GM21447 (cell line): Measurements from ENCODE around the gene CYP4F2.
"Not testable (repeated sequence)": the region's sequence is repeated elsewhere in the genome, so short reads cannot be mapped to it uniquely, and the experiment has no call there.

Experiments
- ATAC-seq: cut with Tn5 transposase; IDR thresholded peaks from one replicate; pipeline ENCODE4 v1.9.1; 2021; ENCODE audit not compliant: unreplicated experiment

The CYP4F2 gene

DNA sequence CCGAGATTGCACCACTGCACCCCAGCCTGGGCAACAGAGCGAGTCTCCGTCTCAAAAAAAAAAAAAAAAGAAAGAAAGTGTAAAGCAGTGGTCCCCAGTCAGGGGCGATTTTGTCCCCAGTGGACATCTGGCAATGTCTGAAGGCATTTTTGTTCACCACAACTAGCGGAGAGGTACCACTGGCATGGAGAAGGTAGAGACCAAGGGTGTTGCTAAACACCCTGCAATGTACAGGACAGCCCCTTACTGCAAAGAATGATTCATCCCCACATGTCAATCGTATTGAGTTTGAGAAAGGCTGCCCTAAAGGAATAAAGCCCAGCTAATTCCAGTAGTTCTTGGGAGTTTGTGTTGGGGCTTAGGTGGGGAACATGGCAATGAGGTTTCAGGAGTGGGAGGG, 38.7 kb downstream of the CYP4F2 start:
- no peak for ATAC-seq

DNA sequence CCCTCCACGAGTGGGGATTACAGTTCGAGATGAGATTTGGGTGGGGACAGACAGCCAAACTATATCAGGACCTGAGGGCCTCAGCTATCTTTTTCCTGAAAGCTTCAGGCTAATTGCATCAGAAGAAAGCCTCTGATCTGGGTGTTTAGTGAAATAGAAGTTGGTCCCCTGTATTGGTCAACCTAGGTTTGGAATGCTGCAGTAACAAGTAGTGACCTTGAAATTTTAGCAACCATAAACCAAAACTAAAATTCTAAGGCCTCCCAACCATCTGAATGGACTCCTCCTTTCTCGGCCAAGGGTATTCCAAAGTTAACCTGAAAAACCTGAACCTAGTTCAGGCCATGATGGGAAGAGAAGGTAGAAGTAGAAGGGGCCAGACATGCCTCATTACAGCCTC, 47.5 kb downstream of the CYP4F2 start:
- no peak for ATAC-seq

DNA sequence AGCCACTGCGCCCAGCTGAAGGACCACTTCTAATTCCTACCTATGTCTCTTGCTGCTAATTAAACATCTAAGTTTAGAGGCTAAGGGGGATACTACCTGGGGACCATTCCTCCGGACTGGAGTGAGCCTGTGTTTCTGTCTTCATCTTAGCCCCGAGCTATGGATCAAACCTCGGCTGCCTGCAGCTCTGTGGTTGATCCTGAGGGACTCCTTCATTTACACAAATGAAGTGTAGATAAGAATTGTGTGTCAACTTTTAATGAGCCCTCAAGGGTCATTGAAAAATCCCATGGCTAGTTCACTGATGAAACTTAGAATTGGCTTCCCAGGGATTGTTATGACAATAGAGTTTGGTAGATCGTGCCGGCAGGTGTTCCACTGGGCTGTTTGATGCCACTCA, 51.0 kb downstream of the CYP4F2 start:
- no peak for ATAC-seq

DNA sequence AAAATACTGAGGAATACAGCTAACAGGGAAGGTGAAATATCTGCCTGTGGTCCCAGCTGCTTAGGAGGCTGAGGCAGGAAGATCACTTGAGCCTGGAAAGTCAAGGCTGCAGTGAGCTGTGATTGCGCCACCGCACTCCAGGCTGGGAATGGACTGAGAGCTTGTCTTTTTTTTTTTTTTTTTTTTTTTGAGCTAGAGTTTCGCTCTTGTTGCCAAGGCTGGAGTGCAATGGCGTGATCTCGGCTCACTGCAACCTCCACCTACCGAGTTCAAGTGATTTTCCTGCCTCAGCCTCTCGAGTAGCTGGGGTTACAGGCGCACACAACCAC, 54.0 kb downstream of the CYP4F2 start:
- not testable (repeated sequence) for ATAC-seq

DNA sequence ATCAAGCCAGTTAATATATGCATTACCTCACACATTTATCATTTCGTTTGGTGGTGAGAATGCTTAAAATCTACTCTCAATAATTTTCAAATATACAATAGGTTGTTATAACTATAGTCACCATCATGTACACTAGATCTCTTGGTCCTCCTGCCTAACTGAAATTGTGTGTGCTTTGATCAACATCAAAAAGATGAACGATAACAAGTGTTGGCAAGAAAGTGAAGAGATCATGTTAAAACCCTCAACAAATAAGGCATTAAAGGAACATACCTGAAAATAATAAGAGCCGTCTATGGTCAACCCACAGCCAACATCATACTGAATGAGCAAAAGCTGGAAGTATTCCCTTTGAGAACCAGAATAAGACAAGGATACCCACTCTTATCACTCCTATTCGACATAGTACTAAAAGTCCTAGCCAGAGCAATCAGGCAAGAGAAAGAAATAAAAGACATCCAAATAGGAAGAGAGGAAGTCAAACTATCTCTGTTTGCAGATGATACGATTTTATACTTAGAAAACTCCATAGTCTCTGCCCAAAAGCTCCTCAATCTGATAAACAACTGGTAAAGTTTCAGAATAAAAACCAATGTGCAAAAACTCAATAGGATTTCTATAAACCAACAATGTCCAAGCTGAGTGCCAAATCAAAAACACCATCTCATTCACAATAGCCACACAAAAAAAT, 54.5 kb downstream of the CYP4F2 start:
- no peak for ATAC-seq

DNA sequence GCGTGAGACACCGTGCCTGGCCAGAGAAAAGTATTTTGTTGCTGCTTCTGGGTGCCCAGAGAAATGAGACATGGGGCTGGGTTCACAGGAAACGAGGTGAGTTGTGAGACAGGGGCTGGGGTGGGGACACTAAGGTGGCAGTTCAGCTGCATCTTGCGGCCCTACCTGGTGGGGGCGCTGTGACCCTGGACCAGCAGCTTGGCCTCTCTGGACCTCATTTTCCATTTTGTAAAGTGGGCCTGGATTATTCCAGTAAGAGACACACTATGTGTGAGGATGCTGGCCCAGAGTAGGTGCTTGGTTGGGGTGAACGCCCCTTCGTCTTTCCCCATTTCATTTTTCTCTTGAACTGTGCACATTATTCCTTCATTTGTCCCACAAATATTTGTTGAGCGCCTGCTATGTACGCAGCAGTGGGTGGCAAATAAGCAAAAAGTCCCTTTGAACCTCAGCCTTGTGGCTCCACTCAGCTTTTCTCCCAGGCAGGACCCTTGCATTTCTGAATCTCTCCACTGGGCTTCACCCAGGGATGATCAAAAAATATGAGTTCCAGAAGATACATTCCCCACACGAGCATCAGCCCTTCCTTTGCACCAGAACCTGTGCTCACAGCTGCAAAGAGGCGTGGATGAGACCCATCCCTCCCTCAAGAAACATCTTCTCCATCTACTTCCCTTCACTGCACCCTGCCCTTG, 55.9 kb downstream of the CYP4F2 start:
- no peak for ATAC-seq

DNA sequence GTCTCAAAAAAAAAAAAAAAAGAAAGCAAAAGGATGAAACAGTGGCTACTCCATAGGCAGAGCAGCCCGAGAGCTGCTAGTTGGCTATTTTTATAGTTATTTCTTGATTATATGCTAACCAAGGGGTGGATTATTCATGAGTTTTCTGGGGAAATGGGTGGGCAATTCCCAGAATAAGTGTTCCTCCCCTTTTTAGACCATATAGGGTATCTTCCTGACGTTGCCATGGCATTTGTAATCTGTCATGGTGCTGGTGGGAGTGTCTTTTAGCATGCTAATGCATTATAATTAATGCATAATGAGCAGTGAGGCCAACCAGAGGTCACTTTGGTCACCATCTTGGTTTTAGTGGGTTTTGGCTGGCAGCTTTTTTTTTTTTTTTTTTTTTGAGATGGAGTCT, 57.0 kb downstream of the CYP4F2 start:
- ATAC-seq = no peak

DNA sequence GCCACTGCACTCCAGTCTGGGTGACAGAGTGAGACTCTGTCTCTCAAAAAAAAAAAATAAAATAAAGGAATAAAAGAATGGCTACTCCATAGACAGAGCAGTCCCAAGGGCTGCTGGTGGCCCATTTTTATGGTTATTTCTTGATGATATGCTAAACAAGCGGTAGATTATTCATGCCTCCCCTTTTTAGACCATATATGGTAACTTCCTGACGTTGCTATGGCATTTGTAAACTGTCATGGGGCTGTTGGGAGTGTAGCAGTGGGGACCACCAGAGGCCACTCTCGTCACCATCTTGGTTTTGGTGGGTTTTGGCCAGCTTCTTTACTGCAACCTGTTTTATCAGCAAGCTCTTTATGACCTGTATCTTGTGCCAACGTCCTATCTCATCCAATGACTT, 58.0 kb downstream of the CYP4F2 start:
- not testable (repeated sequence) for ATAC-seq

DNA sequence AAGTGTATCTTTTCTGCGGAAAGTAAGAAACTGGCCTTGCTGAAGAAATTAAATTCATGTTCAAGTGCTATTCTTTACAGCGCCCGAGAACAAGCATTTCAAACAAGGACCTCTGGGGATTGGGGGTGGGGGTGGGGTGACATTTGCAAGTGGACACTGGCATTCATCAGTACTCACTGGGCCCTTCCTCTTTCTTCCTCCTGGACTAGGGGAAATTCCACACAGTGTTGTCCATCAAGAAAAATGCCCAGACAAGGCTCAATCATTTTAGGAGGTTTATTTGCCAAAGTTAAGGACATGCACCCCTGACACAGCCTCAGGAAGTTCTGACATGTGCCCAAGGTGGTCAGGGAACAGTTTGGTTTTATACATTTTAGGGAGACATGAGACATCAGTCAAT, 59.5 kb downstream of the CYP4F2 start:
- ATAC-seq = no peak

DNA sequence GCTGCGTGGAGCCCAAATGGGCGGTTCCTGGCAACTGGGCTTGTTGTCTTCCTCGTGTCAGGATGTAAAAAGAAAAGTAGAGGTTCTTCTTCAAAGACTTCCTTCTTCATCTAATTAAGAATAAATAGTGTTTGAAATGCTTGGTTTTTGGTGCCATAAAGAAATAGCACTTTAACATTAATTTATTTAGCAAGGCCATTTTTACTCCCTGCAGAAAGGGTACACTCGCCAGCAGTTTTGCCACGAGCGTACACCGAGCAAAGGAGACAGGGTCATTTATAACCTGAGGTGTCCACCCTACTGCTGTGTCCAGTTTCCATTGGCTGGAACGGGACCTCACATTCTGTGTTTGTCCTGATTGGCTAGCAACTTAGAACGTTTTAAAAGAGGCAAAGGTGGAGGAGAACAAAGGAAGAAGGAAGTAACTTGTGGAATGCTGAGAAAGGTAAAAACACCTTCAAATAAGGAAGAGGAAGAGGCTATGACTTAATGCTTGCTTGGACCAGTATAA, 60.6 kb downstream of the CYP4F2 start:
- no peak for ATAC-seq

DNA sequence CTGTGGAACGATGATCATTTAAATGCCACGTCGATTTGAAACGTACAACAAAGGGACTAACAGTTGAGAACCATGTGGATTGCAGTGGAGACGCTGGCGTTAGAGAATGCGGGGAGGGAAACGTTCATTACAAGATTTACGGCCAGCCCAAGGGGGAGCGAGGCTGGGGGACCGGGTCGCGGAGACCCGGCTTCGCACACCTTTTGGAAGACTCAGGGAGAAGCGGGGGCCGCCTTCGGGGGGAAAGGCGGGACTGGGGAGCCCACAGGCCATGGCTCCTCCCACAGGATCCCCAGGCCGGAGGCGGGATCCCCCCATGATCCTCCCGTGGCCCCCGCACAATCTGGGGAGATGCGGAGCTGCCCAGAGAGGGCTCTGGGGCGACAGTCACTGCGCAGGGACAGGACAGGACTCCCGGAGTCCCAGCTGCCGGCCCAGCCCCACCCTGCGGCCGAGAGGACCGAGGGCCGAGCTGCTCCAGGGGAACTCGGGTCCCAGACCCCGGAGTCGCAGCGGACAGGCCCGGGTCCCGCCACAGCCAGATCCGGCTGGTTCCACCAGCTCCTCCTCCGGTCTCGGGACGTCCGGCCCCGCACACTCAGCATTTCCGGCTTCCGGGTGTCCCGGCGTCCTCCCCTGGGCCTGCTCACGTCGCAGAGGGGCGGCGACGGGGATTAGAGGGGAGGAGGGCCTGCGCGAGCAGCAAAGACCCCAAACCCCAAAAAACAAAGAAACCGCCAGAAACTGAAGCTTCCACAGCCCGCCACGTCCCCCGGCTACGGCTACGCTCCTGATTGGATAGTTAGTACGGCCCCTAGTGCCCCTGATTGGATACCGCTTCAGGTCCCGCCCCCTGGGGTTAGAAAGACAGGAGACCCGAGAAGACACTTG, 61.3 kb downstream of the CYP4F2 start:
- peak; percentile 97 for ATAC-seq

DNA sequence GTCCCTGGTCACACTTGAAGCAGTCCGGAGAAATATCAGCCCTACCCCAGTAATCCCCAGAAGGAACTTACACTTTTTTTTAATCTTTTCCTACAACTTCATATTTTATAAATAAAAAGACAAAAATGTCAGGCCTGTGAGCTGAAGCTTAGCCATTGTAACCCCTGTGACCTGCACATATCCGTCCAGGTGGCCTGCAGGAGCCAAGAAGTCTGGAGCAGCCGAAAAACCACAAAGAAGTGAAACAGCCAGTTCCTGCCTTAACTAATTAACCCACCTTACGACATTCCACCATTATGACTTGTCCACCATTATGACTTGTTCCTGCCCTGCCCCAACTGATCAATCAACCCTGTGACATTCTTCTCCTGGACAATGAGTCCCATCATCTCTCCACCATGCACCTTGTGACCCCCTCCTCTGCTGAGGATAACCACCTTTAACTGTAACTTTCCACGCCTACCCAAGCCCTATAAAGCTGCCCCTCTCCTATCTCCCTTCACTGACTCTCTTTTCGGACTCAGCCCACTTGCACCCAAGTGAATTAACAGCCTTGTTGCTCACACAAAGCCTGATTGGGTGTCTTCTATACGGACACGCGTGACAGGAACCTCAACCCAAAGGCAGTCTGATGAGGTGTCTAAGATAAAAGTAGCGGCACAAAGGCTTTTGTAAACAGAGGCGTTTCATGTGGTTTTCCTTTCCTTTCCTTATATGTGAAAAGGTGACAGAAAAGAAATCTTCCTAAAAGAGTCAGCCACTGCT, 62.1 kb downstream of the CYP4F2 start:
- ATAC-seq = not testable (repeated sequence)

DNA sequence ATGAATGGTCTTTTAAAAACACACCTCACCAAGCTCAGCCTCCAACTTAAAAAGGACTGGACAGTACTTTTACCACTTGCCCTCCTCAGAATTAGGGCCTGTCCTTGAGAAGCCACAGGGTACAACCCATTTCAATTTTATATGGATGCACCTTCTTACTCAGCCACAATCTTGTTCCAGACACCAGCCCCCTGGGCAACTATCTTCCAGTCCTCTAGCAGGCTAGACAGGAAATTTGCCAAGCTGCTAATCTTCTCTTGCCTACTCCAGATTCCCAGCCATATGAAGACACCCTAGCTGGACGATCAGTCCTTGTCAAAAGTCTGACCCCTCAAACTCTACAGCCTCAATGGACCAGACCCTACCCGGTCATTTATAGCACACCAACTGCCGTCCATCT, 63.6 kb downstream of the CYP4F2 start:
- not testable (repeated sequence) for ATAC-seq

DNA sequence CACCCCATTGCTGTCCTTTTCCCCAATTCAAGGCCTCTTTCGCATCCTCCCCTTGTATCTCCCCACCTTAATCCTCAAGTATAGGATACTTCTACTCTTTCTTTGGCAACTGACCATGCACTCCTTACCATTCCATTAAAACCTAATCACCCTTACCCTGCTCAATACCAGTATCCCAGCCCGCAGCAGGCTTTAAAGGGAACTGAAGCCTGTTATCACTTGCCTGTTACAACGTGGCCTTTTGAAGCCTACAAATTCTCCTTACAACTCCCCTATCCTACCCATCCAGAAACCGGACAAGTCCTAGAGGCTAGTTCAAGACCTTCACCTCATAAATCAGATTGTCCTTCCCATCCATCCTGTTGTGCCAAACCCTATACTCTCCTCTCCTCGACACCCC, 66.2 kb downstream of the CYP4F2 start:
- no peak for ATAC-seq

DNA sequence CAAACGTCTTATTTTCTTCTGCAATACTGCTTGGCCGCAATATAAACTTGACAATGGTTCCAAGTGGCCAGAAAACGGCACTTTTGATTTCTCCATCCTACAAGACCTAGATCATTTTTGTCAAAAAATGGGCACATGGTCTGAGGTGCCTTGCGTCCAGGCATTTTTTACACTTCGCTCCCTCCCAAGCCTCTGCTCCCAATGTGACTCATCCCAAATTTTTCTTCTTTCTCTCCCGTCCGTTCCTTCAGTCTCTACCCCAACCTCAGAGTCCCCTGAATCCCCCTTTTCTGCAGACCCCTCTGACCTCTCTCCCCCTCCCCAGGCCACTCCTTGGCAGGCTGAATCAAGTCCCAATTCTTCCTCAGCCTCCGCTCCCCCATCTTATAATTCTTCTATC, 68.1 kb downstream of the CYP4F2 start:
- no peak for ATAC-seq

DNA sequence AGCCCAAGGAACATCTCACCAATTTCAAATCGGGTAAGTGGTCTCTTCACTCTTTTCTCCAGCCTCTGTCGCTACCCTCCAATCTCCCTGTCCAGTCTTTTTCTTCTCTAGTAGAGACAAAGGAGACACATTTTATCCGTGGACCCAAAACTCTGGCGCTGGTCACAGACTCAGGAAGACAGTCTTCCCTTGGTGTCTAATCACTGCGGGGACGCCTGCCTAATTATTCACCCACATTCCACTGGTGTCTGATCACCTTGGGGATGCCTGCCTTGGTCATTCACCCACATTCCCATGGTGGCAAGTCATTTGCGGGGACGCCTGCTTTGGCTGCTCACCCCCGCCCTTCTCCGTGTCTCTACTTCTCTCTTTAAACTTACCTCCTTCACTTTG, 68.6 kb downstream of the CYP4F2 start:
- ATAC-seq = no peak

DNA sequence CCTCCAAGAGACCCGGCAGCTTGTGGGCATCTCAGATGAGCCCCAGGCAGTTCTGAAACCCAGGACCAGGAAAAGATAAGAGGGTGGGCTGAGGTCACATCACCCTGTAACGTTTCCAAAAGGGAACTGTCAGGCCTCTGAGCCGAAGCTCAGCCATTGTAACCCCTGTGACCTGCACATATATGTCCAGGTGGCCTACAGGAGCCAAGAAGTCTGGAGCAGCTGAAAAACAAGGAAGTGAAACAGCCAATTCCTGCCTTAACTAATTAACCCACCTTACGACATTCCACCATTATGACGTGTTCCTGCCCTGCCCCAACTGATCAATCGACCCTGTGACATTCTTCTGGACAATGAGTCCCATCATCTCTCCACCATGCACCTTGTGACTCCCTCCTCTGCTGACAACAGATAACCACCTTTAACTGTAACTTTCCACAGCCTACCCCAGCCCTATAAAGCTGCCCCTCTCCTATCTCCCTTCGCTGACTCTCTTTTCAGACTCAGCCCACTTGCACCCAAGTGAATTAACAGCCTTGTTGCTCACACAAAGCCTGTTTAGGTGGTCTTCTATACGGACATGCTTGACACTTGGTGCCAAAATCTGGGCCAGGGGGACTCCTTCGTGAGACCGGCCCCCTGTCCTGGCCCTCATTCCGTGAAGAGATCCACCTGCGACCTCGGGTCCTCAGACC, 69.1 kb downstream of the CYP4F2 start:
- ATAC-seq = not testable (repeated sequence)

DNA sequence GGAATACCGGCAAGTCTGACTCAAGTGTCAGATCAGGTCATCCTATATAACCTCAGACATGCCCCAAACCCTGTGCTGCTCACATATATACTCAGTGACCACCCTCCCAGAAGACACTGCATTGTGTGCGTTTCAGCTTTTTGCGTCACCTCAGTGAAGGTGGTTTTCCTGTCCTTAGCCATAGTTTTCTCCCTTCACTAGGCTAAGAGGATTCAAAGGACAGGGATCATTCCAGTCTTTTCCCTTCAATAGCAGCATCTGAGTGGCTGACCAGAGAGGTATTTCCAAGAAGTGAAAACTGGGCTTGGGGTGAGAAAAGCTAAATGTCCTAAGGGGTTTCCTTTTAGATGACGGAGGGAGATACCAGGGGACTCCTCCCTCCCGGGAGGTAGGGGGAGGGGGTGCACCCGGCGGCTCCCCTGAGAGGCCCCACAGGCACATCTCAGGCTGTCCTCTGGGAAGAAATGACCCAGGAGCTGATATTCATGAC, 69.7 kb downstream of the CYP4F2 start:
- ATAC-seq = no peak
